Neural cell (in vitro differentiated cells): ENCODE results near the gene FBXL2. TPM values are rescaled to one million over a fixed set of nuclear protein-coding genes. Genes with fewer than 3 reads are reported as not detected.

ENCODE experiments used
- H2AFZ ChIP-seq: fragments of 200-600, 300-800 bp; sonication (generic), shearing (Covaris generic); 2 replicates; pipeline ENCODE4 v1.6.0; 2014; ENCODE audit warnings: low read depth, mild to moderate bottlenecking, antibody characterized with exemption, low read length, moderate library complexity
- H3F3A ChIP-seq: fragments of 200-600 bp; shearing (Covaris generic); 2 replicates; pipeline ENCODE4 v1.6.1; 2016; ENCODE audit warnings: mild to moderate bottlenecking, moderate library complexity, mixed read lengths, antibody characterized with exemption, low read length; ENCODE audit not compliant: insufficient read depth, poor library complexity, severe bottlenecking
- H3K27ac ChIP-seq: fragments of 200-600, 300-800 bp; sonication (generic), shearing (Covaris generic); 2 replicates; pipeline ENCODE4 v1.5.1; 2014; ENCODE audit warnings: mild to moderate bottlenecking, low read length, moderate library complexity
- H3K27me3 ChIP-seq: fragments of 300-800, 200-600 bp; sonication (generic), shearing (Covaris generic); 2 replicates; pipeline ENCODE4 v1.6.0; 2014; ENCODE audit warnings: mild to moderate bottlenecking, low read depth, low read length, moderate library complexity; ENCODE audit not compliant: insufficient read depth
- H3K36me3 ChIP-seq: fragments of 300-800, 200-600 bp; sonication (generic), shearing (Covaris generic); 2 replicates; pipeline ENCODE4 v1.5.1; 2014; ENCODE audit warnings: mild to moderate bottlenecking, antibody characterized with exemption, low read length, moderate library complexity; ENCODE audit not compliant: insufficient read depth
- H3K4me2 ChIP-seq: fragments of 300-800, 200-600 bp; sonication (generic), shearing (Covaris generic); 2 replicates; pipeline ENCODE4 v1.6.0; 2014; ENCODE audit warnings: mild to moderate bottlenecking, low read length
- H3K4me3 ChIP-seq: fragments of 300-800, 200-600 bp; sonication (generic), shearing (Covaris generic); 2 replicates; pipeline ENCODE4 v1.5.1; 2014; ENCODE audit warnings: mild to moderate bottlenecking, low read length, moderate library complexity
- H3K79me2 ChIP-seq: fragments of 200-600 bp; shearing (Covaris generic); replicated peaks from 2 replicates; pipeline ENCODE4 v1.6.0; 2014; ENCODE audit warnings: mild to moderate bottlenecking, low read length, moderate library complexity; ENCODE audit not compliant: insufficient read depth
- H3K9ac ChIP-seq: fragments of 300-800, 200-600 bp; sonication (generic), shearing (Covaris generic); 2 replicates; pipeline ENCODE4 v1.6.1; 2016; ENCODE audit warnings: mild to moderate bottlenecking, low read length, mixed read lengths
- H3K9me2 ChIP-seq: fragments of 200-600 bp; shearing (Covaris generic); 2 replicates; pipeline ENCODE4 v1.6.1; 2016; ENCODE audit warnings: mild to moderate bottlenecking, low read length, mixed read lengths; ENCODE audit not compliant: insufficient read depth
- H3K9me3 ChIP-seq: fragments of 200-600, 300-800 bp; sonication (generic), shearing (Covaris generic); 2 replicates; pipeline ENCODE4 v1.6.1; 2016; ENCODE audit warnings: mild to moderate bottlenecking, mixed run types, low read length, moderate library complexity, mixed read lengths
- H4K20me1 ChIP-seq: fragments of 200-600 bp; shearing (Covaris generic); 2 replicates; pipeline ENCODE4 v1.6.1; 2016; ENCODE audit warnings: mild to moderate bottlenecking, mixed run types; ENCODE audit not compliant: insufficient read depth
- CTCF ChIP-seq: fragments of 450-650 bp; IDR thresholded peaks from 2 replicates; pipeline ENCODE4 v1.5.1; 2014; ENCODE audit warnings: antibody characterized with exemption, mild to moderate bottlenecking, moderate library complexity; ENCODE audit not compliant: poor library complexity, severe bottlenecking
- EP300 ChIP-seq: fragments of 450-650 bp; conservative IDR thresholded peaks from 2 replicates; pipeline ENCODE4 v1.6.1; 2014; ENCODE audit warnings: antibody characterized with exemption, mild to moderate bottlenecking, moderate library complexity; ENCODE audit not compliant: poor library complexity, severe bottlenecking
- EZH2 ChIP-seq: fragments of 200-600, 300-800 bp; shearing (Covaris generic), sonication (generic); IDR thresholded peaks from 2 replicates; pipeline ENCODE4 v1.6.1; 2014; ENCODE audit warnings: antibody characterized with exemption, low read length, borderline replicate concordance, mild to moderate bottlenecking; ENCODE audit not compliant: insufficient read depth, poor library complexity, severe bottlenecking
- MXI1 ChIP-seq: fragments of 450-650 bp; conservative IDR thresholded peaks from 2 replicates; pipeline ENCODE4 v1.6.1; 2014; ENCODE audit warnings: antibody characterized with exemption, mild to moderate bottlenecking; ENCODE audit not compliant: poor library complexity, severe bottlenecking
- POLR2AphosphoS5 ChIP-seq: IDR thresholded peaks from 2 replicates; pipeline ENCODE4 v1.6.1; 2012
- RAD21 ChIP-seq: fragments of 450-650 bp; conservative IDR thresholded peaks from 2 replicates; pipeline ENCODE4 v1.6.1; 2014; ENCODE audit warnings: antibody characterized with exemption, mild to moderate bottlenecking, moderate library complexity
- REST ChIP-seq: IDR thresholded peaks from 2 replicates; pipeline ENCODE4 v1.6.1; 2012; ENCODE audit warnings: borderline replicate concordance
- SMC3 ChIP-seq: fragments of 450-650 bp; conservative IDR thresholded peaks from 2 replicates; pipeline ENCODE4 v1.6.1; 2014; ENCODE audit warnings: antibody characterized with exemption, mild to moderate bottlenecking, moderate library complexity; ENCODE audit not compliant: poor library complexity
- TAF1 ChIP-seq: IDR thresholded peaks from 2 replicates; pipeline ENCODE4 v1.6.1; 2012; ENCODE audit warnings: low read depth
- polyA plus RNA-seq: library from polyadenylated mRNA; depleted of rRNA; stranded (reverse); fragments of >200 nt; gene quantifications from 2 replicates; pipeline ENCODE4 v1.2.3, GENCODE V29; 2014

FBXL2 gene
- polyA plus RNA-seq, 1 donor from 2014 or later = 82.0 TPM

GRCh38 chr3:33388374-33389100, 111.3 kb downstream of the FBXL2 start:
- Histone ChIP-seq H3K36me3 (peaks cover 15% of the 10 kb centered on the region), H3K27ac (no peak overlapping the region), H3F3A (no peaks in the 10 kb centered on the region), H3K9me2 (no peaks in the 10 kb centered on the region), H3K79me2 (no peaks in the 10 kb centered on the region), H3K4me3 (no peak overlapping the region), H3K27me3 (no peaks in the 10 kb centered on the region), H2AFZ (no peak overlapping the region), H4K20me1 (no peaks in the 10 kb centered on the region), H3K9me3 (no peaks in the 10 kb centered on the region), H3K4me2 (no peak overlapping the region), H3K9ac (no peak overlapping the region)
- TF ChIP-seq CTCF (no peak), SMC3 (no peak), POLR2AphosphoS5 (no peak), REST (no peak), TAF1 (no peak)

DNA sequence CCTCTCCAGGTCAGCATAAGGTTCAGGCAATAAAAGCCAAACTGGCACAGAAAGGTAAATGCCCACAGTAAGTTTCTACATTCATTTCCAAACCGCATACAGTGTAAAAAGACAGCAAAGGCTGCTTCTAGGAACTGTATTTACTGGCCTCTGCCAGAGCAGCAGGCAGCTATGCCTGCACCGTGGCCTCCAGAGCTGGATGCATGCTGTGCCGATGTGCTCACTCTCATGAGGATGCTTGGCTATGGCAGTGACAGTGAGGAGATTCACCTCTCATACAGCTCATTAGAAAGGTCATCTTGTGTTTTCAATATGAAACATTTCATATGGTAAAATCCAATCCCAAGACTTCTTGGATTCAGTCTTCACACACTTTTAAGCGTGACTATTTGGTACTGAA, 112.7 kb downstream of the FBXL2 start:
- H3K36me3 ChIP-seq = peaks cover 15% of the 10 kb centered on the region
- H3F3A ChIP-seq = no peaks in the 10 kb centered on the region
- H3K4me3 ChIP-seq = no peak overlapping the region
- TF ChIP-seq REST (no peak), EP300 (no peak), RAD21 (no peak), MXI1 (no peak), POLR2AphosphoS5 (no peak), CTCF (no peak), EZH2 (no peak), TAF1 (no peak), SMC3 (no peak)
- no peak overlapping the region for H3K9ac ChIP-seq
- no peak overlapping the region for H3K4me2 ChIP-seq
- H3K9me2 ChIP-seq = no peaks in the 10 kb centered on the region
- H3K9me3 ChIP-seq = no peaks in the 10 kb centered on the region
- no peaks in the 10 kb centered on the region for H3K27me3 ChIP-seq
- no peaks in the 10 kb centered on the region for H4K20me1 ChIP-seq
- H3K79me2 ChIP-seq = no peaks in the 10 kb centered on the region
- no peak overlapping the region for H3K27ac ChIP-seq
- H2AFZ ChIP-seq = no peak overlapping the region
